ENCODE measurements around the gene MYH6.

The MYH6 gene

DNA sequence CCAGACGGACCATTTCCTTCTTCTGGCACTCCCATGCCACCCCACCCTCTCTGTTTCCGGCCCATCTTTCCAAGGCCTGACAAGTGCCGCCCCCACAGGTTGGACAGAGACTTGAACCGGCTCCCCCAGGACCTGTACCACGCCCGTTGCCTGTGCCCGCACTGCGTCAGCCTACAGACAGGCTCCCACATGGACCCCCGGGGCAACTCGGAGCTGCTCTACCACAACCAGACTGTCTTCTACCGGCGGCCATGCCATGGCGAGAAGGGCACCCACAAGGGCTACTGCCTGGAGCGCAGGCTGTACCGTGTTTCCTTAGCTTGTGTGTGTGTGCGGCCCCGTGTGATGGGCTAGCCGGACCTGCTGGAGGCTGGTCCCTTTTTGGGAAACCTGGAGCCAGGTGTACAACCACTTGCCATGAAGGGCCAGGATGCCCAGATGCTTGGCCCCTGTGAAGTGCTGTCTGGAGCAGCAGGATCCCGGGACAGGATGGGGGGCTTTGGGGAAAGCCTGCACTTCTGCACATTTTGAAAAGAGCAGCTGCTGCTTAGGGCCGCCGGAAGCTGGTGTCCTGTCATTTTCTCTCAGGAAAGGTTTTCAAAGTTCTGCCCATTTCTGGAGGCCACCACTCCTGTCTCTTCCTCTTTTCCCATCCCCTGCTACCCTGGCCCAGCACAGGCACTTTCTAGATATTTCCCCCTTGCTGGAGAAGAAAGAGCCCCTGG is 32.4 kb downstream of the MYH6 start:
- FAIRE-seq: no peak

DNA sequence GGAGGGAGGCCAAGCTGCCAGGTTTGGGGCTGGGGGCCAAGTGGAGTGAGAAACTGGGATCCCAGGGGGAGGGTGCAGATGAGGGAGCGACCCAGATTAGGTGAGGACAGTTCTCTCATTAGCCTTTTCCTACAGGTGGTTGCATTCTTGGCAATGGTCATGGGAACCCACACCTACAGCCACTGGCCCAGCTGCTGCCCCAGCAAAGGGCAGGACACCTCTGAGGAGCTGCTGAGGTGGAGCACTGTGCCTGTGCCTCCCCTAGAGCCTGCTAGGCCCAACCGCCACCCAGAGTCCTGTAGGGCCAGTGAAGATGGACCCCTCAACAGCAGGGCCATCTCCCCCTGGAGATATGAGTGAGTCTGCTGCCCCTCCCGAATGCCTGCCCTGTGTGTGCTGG is 35.0 kb downstream of the MYH6 start:
- no peak for FAIRE-seq

DNA sequence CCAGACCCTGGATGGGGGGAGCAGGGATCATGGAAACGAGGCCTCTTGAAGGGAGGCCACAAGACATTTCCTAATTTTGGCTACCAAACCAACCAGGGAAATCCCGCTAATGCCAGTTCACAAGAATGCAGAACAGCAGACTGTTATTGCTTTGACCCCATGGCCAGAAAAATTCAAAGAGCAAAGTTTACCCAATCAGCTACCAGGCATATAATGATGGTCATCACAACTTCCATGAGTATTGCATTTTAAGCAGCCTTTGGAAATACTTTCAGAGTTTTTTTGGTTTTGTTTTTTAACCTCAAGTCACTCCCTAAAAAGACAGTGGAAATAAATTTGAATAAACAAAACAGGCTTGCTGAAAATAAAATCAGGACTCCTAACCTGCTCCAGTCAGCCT is 35.6 kb downstream of the MYH6 start, which contains the start of gene IL25:
Gene IL25, plus strand, starts transcription at position 301 of the 400 bp plus-strand sequence.
- no peak for FAIRE-seq

DNA sequence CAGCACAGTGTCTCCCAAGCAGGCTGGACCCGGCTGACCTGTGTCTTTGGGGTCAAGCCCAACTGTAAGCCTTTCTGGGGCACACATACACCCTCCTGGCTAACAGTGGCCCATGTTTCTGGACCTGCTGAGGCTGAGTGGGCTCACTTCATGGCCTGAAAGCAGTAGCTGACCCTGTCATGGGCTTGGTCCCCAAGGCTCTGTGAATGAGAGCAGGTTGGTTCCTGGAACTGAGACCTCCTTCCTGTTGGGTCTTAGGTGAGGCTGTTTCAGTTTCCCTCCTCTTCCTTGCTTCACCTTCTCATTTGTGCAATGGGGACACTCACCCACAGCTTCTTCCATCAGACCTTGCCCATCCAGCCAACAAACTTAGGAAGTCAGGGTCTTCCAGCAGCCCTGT is 36.2 kb downstream of the MYH6 start:
- FAIRE-seq: no peak

DNA sequence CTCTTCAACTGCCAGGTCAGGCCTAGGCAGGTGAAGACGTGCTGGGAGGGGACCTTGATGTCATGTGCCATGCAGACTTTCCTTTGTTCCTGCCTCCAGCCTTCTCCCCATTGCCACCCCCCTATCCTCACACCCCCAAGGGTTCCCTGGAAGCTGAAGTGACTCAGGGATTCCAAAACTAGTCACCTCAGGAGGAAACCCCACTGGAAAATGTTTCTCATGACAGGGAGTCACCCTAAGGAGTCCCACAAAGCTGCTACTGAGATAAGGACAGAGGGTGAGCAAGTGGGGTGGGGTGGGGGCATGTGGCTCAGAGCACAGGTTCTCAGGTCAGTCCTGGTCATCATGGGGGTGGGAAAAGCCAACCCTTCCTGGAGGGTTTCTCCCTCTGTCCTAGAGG is 37.9 kb downstream of the MYH6 start:
- FAIRE-seq: no peak

DNA sequence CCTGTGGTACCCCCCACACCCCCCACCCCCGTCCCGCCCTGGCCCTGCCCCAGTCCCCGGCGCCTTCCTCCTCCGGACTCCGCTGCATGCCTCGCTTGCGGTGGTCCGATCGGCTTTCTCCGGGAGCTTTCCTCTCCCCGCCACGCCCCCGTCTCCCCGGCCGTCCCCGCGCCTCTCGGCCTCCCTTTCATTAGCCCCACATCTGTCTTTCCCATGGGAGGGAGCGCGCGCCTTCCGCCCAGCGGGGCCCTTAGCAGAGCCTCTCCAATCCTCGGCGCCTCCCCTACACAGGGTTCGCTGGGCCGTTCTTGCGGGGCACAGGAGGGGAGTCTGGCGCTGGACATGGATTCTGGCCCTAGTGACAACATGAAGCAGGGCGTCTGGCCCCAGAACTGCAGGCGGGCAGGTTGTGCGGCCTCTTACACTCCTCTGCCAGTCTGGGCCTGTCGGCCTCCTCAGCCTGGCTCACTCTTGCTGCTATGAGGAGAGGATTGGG is 41.6 kb downstream of the MYH6 start:
- no peak for FAIRE-seq

DNA sequence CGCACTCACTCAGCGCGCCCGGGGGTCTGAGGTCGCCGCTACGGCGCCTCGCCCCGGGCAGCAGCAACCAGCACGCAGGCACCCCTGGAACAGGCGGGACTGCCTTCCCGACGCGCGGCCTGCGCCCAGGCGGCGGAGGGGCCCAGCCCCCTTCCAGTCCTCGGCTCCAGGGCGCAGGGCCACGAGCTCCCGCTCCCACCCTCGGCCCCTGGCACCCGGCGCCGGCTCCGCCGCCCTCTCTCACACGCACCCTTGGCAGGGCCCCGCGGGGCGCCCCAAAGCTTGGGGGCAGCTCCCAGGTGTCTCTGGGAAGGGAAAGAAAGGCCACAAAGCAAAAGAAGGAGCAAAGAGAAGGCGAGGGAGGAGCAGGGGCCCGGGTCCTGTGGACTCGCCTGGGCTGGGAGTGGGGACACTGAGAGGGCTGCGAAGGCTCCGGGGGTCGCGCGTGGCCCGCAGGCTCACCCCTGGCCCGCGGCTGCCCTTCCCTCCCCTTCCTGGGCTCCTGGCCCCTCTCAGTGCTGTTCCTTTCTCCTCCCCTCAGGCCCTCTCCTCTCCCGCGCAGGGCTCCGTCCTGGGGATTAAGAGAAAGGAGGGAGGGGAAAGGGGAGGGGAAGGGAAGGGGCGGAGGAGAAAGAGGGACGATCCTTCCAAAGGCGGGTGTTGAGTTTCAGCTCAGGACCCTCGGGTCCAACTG is 42.2 kb downstream of the MYH6 start:
- no peak for FAIRE-seq

DNA sequence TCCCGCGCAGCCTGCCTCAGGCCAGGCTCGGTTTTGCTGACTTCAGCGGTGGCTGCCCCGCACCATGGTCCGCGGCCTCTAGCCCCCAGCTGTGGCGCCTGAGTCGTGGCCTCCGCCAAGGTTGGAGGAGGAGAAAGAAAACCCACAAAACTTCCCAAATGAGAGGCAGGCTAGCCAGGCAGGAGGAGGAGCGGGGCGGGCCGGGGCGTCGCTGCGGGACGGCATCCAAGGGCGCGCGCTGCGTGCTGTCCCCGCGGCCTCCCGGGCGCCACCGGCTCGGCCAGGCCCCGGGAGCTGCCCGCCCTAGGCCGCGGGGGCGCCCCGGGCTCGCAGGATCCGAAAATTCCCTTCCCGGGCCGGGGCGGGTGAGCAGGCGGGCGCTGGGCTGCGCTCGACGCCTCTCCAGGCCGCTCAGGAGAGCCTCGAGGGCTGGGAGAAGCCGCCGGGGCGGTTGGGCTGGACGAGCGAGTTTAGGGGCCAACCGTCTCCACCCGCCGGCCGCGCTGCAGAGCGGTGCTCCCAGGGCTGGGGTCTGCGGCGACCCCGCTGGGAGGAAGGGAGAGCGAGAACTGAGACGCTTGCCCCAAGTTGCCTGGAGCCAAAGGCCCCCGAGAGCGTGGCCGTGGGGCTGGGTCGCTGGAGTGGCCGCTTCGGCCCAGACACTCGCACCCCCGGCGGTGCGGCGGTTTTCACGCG is 42.9 kb downstream of the MYH6 start, which contains the start of gene EFS:
Gene EFS, minus strand, starts transcription at position 137 of the 696 bp plus-strand sequence. CDS start 147 bp downstream, outside the sequence.
- FAIRE-seq: no peak

DNA sequence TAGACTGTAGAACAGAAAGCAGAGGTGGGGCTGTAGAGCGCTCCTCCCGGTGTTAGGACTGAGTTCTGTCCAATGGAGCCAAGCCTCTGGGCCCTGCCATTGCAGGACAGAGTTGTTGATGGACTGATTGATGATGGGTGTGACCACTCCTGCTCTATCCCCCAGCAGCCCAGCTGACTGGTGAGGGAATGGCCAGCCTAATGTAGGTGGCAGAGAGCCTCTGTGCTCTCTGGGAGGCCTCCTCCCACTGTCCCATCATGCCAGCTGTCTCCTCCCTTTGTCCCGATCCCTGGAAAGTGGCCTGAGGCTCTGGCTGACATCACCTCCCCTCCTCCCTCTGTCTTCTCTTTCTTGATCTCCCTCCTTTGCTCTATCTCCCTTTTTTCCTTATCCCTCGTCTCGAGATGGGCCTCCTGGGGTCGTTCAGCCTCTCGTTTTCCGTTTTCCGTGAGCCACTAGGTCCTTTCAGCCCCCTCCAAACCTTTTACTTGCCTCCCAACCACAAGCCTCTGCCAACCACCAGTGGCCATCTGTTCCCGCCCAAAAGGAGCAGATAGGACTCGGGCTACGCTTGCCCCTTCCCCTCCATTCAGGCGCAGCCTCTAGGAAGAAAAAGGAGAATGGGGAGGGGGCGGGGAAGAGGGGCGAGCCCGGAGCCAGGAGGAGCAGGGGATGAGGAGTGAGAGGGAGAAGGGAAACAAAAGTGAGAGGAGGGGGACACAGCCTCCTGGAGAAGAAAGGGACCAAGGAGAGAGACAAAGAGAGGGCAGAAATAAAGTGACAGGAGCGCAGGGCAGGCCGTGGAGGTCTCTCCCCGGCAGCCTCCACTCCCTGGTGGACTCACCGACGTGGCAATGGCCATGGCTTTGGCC is 43.7 kb downstream of the MYH6 start:
- FAIRE-seq: no peak

DNA sequence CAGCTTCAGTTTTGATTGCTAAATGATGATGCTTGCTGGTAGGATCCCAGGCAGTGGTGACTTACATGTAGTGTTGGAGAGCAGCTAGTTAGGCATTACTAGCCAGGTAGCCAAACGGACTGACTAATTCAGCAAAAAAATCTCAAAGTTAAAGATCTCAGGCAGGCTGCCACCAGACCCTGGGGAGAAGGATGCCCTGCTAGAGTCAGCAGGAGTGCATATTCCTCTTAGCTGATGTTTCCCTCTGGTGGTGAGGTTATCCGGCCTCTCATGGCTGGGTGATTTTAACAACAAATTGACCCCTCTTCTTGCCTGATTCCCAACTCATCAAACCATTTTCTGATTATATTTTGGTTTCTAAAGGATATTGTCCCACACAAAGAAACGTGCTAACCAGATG is 45.9 kb downstream of the MYH6 start:
- FAIRE-seq: no peak

DNA sequence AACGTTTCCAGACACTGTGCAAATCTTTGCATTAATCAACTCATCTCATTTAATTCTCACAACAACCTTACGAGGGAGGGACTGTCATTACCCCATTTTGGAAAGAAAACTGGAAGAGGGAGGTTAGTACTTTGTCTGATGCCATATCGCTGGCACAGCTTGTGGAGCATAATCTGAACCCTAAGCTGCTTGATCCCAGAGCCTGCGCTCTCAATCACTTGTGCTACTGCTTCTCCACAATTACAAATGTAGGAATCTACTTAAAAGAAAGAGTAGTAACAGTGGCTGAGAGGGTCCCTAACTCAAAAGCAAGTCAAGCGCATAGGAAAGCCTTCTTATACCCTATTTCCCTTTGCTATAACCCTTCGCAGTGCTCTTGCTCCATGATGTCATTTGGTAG is 46.3 kb downstream of the MYH6 start:
- no peak for FAIRE-seq

DNA sequence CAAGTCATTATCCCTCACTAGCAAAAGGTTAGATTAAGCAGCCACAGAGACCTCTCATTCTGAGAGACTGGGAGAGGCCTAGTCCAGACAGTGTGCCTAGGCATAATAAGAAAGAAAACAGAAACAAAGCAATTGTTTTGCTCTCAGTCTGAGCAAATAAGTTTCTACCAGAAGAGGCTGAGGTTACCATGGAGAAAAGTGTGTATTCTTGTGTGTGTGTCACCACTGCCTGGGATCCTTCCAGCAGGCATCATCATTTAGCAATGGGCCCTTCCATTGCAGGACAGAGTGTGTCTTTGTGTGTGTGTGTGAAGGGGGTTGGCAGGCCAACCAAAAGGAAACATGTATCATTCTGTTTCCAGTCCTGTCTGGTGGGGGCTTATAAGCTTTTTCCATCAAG is 46.8 kb downstream of the MYH6 start:
- FAIRE-seq: no peak

DNA sequence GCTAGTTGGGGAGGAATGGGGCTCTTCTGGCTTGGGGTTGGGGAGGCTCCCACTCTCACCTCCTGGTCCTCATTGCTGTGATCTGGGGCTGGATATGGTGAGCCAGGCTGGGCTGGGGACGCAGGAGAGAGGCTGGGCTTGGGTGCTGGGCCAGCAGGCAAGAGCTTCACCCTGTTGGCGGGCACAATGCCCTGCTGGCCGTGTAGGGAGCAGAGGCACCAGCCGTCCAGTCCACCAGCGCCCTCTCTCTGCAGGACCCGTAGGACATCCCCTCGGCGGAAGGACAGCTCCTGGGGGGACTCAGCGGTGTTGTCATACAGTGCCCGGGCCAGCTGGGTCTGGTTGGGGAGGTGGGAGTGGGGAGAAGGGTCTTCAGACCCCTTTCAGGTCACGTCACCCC is 47.6 kb downstream of the MYH6 start:
- no peak for FAIRE-seq

DNA sequence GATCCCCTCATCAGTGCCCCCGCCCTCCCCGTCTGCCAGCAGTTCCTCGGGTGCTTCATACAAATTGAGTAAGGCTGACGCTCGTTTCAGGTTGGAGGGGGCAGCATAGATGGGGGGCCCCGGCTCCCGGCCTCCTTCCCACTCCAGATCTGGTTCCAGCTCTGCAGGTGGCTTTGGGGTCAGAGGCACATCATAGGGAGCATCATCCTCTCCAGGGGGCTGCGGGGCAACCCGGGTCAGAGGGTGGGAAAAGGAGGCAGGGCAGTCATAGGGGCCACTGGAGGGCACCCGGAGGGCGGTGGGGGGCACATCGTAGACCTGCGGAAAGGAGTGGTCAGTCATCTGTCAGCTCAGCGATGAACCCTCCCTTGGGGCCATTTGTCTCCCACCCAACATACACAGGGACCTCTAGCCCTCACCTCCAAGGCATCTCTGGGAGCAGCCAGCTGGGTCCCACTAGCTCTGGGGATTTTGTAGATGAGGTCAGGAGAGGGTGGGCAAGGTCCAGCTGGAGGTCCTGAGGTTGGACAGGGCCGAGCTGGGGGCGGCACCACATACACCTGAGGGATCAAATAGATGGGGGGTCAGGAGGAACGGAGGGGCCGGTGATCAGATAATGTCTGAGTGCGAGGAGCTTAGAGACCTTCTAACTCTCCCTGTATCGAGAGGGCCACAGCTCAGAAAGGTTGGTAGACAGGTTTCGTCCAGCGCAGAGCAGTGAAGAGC is 48.2 kb downstream of the MYH6 start:
- no peak for FAIRE-seq

DNA sequence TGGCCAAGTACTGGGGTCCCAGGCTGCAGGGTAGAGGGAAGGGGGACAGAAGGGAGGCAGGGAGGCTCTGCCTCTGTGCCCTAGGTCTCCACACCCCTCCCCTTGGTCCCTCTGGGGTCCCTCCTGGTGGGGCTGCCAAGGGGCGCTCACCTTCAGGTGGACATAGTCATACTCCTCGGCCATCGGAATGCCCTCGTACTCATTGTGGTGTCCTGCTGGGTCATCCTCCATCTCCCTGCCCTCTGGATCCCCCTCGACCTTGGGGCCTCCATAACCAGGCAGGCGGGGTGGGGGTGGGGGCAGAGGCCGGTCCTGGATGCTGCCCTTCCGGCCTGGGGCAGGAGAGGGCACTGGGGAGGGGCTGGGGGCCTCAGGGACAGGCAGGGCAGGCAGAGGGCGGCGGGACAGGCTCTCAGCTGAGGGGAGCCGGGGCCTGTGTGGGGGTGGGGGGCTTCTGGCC is 48.9 kb downstream of the MYH6 start:
- no peak for FAIRE-seq

DNA sequence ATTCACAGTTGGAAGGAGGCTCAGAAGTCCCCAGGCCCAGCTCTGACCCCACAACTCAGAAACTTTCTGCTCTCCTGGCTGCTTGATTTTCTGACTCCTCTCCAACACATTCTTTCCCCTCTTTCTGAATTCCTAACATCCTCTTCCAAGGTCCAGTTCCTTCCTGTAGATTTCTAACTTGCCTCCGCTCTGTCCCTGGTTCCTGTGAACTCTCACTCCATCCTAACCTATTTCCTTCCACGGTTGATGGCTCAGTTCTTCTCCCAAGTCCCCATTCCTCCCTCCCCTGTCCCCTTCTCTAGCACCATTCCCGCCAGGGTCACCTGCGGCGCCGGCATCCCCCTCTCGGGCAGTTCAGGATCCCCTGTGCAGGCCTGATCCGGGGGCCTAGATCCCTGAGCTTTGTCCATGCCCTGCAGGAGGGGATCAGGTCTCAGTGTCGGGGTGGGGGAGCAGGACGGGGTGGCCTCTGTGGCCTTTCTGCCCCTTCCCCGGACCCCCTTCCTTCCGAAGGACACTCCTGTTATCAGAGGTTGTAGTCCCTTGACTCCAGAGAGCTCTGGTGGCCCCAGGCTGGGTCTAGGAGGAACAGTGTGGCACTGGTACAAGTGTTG is 49.4 kb downstream of the MYH6 start:
- FAIRE-seq: no peak

DNA sequence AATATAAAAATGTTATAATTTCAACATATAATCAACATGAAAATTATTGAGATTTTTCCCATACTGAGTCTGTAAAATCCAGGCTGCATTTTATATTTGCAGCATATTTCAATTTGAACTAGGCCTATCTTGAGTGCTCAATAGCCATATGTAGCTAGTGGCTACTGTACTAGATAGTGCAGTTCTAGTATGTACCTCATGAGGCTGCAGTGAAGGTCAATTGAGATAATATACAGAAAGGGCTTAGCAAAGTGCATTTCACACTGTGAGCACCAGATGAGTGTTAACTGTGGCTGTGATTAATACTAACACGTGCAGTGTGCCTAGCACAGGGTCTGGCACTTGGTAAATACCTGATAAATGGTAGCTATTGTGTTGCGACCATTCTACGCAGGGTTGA is 50.0 kb downstream of the MYH6 start:
- FAIRE-seq: no peak

DNA sequence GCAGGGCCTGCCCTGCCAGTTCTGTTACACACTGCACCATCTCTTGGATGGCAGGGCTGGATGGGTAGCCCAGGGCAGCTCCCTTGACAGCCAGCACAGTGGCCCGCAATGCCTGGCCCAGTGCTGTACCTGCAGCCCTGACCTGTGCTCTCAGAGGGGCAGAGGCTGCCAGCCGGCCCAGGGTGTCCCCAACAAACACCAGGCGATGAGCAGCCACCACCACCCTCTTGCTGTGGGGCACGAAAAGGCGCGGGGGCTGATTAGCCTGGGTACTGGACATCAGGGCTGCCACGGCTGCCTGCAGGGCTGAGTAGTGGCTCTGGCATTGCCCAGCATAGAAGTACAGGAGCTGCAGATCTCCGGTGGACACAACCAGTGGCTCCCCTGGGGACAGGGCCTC is 50.8 kb downstream of the MYH6 start:
- FAIRE-seq: no peak

DNA sequence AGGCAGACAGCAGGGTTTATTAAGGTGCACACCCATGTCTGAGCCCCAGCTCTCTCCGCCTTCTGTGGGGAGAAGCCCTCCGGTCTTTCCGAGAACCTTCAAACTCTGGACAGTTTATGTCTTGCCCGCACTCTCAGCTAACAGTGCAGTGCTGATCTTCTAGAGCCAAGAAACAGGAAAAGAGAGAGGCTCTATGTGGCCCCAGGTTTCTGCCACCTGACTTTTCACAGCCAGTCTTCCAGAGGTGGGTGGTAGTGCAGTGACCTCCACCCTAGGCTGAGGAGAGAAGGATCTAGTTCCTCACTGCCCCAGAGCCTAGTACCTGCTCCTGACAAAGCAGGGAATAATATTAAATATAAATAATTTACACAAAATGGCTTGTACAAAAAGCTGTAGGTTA is 51.4 kb downstream of the MYH6 start:
- no peak for FAIRE-seq

DNA sequence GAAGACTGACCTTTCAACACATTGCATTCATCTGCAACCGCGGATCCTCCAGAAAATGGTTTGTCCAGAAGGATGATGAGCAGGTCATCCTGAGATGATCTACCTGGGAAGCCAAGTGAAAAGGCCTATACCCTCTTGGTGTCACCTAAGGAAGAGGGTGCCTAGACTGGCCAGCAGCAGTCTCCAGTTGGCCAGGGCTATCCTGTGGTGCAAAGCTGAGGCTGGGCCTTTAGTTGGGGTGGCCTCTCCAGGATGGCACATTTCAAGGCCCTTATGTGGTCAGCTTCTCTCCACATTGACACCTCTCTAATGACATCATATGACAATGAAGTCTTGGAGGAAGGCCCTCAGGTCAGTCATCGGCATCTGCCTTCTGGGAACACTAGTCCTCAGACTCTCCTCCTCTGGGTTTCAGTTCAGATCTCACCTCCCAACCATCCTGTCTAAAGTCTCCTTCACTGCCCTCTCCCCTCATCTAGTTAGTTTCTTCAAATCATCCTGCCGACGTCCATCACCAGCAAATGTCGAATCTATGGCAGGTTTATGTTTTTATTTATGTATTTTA is 52.1 kb downstream of the MYH6 start:
- FAIRE-seq: no peak

DNA sequence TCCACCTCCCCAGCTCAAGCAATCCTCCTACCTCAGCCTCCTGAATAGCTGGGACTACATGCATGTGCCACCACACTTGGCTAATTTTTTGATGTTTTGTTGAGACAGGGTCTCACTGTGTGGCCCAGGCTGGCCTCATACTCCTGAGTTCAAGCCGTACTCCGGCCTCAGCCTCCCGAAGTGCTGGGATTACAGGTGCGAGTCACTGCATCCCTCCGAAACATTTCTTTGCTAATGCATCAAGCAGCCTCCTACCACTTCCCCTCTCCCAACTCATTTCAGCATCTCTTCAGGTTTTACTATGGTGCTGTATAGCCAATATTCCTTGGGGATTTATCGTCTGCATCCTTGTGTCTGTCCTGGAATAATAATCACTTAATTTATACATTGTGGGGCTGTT is 53.1 kb downstream of the MYH6 start:
- no peak for FAIRE-seq

Measured in TTC549 (cell line).